Lower leg skin (tissue), 4 donors: ENCODE data around the gene PDE6H. TPM values are rescaled to one million over a fixed set of nuclear protein-coding genes. Genes with fewer than 3 reads are reported as not detected.

Experiments used
- DNase-seq, 2 donors: peaks; one replicate each; pipeline ENCODE4 v3.0.0-alpha.2; 2019; ENCODE audit warnings: low spot score in 2 of 2
- H3K4me3 ChIP-seq: fragments of 200-600 bp; sonication (generic); 2 replicates; pipeline ENCODE4 v1.5.1; 2017; ENCODE audit warnings: mild to moderate bottlenecking, low read depth; ENCODE audit not compliant: poor library complexity, severe bottlenecking
- CTCF ChIP-seq, 3 donors: fragments of 450-650 bp; IDR thresholded peaks; one replicate each; pipeline ENCODE4 v1.5.1; 2016; ENCODE audit warnings: antibody characterized with exemption in 3 of 3, mild to moderate bottlenecking in 3 of 3, moderate library complexity in 2 of 3
- POLR2A ChIP-seq, 2 donors: fragments of 450-650 bp; IDR thresholded peaks; one replicate each; pipeline ENCODE4 v1.6.1; 2016 to 2017; ENCODE audit warnings: antibody characterized with exemption in 2 of 2, mild to moderate bottlenecking in 1 of 2, moderate library complexity in 1 of 2
- WGBS, 2 donors: methylation state at CpG; one replicate each; pipeline ENCODE4 v1.1.5; 2018; 5-methylcytosine and 5-hydroxymethylcytosine counted together
- intact Hi-C: fragments of 100-400 bp; cut with DNase I; formaldehyde crosslinking; loops from one replicate; pipeline ENCODE4 v1.15.0; 2023; ENCODE audit warnings: low total_unique reads
- total RNA-seq, 4 donors: library from RNA; depleted of rRNA; stranded (reverse); fragments of >200 nt; gene quantifications; one replicate each; pipeline ENCODE4 v1.1.0, GENCODE V29; 2016

PDE6H gene
- total RNA-seq, 4 donors from 2014 or later, result not detected

GRCh38 chr12:14931359-14931758 lies 41.5 kb upstream of the PDE6H start:
- TF ChIP-seq POLR2A (IDR thresholded peaks at IDR 0.05) (no peak), CTCF (IDR thresholded peaks at IDR 0.05) (no peak)
- WGBS, 2 donors, result 64 to 65% methylated on average over 4 of the region's 4 CpGs
- H3K4me3 ChIP-seq, result no peak overlapping the region
- intact Hi-C loops, result no loop called here
- no peak for DNase-seq

GRCh38 chr12:14931791-14932560 lies 40.9 kb upstream of the PDE6H start:
- no peak overlapping the region for H3K4me3 ChIP-seq
- no peak for DNase-seq
- intact Hi-C loops, result no loop called here
- WGBS, 2 donors, result 89 to 92% methylated on average over 7 of the region's 7 CpGs
- TF ChIP-seq POLR2A (IDR thresholded peaks at IDR 0.05), result no peak
- TF ChIP-seq CTCF (IDR thresholded peaks at IDR 0.05), result no peak

GRCh38 chr12:14934511-14934910 lies 38.3 kb upstream of the PDE6H start:
- intact Hi-C loops, result no loop called here
- H3K4me3 ChIP-seq, result no peak overlapping the region
- 80 to 86% methylated on average over 2 of the region's 2 CpGs for WGBS, 2 donors
- no peak for DNase-seq
- no peak for TF ChIP-seq POLR2A (IDR thresholded peaks at IDR 0.05)
- TF ChIP-seq CTCF (IDR thresholded peaks at IDR 0.05), result no peak

GRCh38 chr12:14935031-14935430 lies 37.8 kb upstream of the PDE6H start:
- 70 to 75% methylated on average over 4 of the region's 4 CpGs for WGBS, 2 donors
- no peak for TF ChIP-seq POLR2A (IDR thresholded peaks at IDR 0.05)
- no peak for TF ChIP-seq CTCF (IDR thresholded peaks at IDR 0.05)
- no peak for DNase-seq
- H3K4me3 ChIP-seq, result no peak overlapping the region
- intact Hi-C loops, result no loop called here

- intact Hi-C loops, result no loop called here
- no peak overlapping the region for H3K4me3 ChIP-seq
- DNase-seq, result no peak
- TF ChIP-seq POLR2A (IDR thresholded peaks at IDR 0.05) (no peak), CTCF (IDR thresholded peaks at IDR 0.05) (no peak)
- WGBS, 2 donors, result 79 to 82% methylated on average over 6 of the region's 6 CpGs
Measured at GRCh38 chr12:14936224-14936861, 36.5 kb upstream of the PDE6H start.
